Measurements from ENCODE around the gene CERT1.
A peak's percentile ranks its signal among the peaks of the same experiment; 100 is the strongest.

The CERT1 gene

DNA sequence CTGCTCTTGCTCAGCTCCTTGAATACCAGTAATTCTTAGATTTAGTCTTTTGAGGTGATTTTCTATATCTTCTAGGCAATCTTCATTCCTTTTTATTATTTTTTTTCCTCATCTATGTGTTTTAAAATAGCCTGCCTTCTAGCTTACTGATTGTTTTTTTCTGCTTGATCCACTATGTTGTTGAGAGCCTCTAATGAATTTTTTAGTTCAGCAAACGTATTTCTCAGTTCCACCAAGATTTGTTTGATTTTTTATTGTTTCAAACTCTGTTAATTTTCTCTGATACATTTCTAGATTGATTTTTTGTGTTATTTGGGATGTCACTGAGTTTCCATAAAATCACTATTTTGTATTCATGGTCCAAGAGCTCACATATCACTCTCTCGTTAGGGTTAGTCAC is 9.8 kb upstream of the CERT1 start:
- TF ChIP-seq POLR2AphosphoS5 (IDR thresholded peaks at IDR 0.05; ENCODE audit: borderline replicate concordance, low read depth, low read length): no peak
- TF ChIP-seq FOXP2 (optimal IDR thresholded peaks at IDR 0.05; ENCODE audit: control extremely low read depth, extremely low read length, insufficient read depth): no peak
- TF ChIP-seq EZH2 (IDR thresholded peaks at IDR 0.05): no peak

DNA sequence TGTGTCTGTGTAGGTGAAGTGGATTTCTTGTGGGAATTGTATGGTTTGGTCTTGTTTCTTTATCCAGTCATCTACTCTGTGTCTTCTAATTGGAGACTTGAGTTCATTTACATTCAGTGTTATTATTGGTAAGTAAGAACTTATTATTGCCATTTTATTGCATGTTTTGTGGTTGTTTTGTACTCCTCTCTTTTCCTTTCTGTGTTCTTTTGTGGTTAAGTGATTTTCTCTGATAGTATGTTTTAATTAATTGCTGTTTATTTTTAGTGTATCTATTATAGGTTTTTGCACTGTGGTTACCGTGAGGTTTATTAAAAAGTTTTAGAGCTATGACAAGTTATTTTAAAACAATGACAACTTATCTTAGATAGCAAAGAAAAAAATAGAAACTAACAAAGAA is 8.3 kb upstream of the CERT1 start:
- Histone ChIP-seq H3K4me3 (no peak overlapping the region), H3K27ac (no peak overlapping the region), H3K36me3 (ENCODE audit: insufficient read depth, low read length) (peaks cover 39% of the 10 kb centered on the region), H3K9ac (ENCODE audit: insufficient read length) (no peak overlapping the region), H3K9me3 (ENCODE audit: low read depth, low read length) (peaks cover 13% of the 10 kb centered on the region)
- no peak for DNase-seq (ENCODE audit: low read depth, low spot score)
- no peak for TF ChIP-seq POLR2AphosphoS5 (IDR thresholded peaks at IDR 0.05; ENCODE audit: borderline replicate concordance, low read depth, low read length)
- TF ChIP-seq FOXP2 (optimal IDR thresholded peaks at IDR 0.05; ENCODE audit: control extremely low read depth, extremely low read length, insufficient read depth): no peak
- no peak for TF ChIP-seq EZH2 (IDR thresholded peaks at IDR 0.05)

More for the DNA sequence above, 9.8 kb upstream of the CERT1 start:
- Histone ChIP-seq H3K4me3 (no peak overlapping the region), H3K9ac (ENCODE audit: insufficient read length) (no peak overlapping the region), H3K9me3 (ENCODE audit: low read depth, low read length) (peaks cover 13% of the 10 kb centered on the region), H3K36me3 (ENCODE audit: insufficient read depth, low read length) (peaks cover 28% of the 10 kb centered on the region), H3K27ac (no peak overlapping the region)
- no peak for DNase-seq (ENCODE audit: low read depth, low spot score)

DNA sequence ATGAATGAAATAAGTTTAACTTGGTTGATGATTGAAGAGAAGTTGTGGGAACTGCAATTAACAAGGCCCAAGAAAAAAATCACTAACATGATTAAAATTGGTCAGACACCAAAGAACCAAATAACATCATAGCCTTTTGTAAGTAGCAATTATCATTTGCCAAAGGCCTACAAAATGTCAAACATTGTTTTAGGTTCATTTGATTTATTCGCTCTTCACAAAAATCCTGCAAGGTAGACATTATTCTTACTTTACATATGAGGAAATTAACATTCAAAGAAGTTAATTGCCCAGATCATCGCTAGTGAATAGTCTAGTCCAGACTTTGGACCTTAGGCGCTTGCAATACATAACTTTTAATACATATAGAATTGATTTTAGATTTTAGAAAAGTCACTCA is 2.9 kb upstream of the CERT1 start:
- H3K9me3 ChIP-seq (ENCODE audit: low read depth, low read length): no peaks in the 10 kb centered on the region
- no peak overlapping the region for H3K27ac ChIP-seq
- no peak for DNase-seq (ENCODE audit: low read depth, low spot score)
- peaks cover 17% of the 10 kb centered on the region for H3K36me3 ChIP-seq (ENCODE audit: insufficient read depth, low read length)
- TF ChIP-seq POLR2AphosphoS5 (IDR thresholded peaks at IDR 0.05; ENCODE audit: borderline replicate concordance, low read depth, low read length) (no peak), EZH2 (IDR thresholded peaks at IDR 0.05) (no peak)
- no peak overlapping the region for H3K9ac ChIP-seq (ENCODE audit: insufficient read length)
- 0 out of 2 replicates have a peak overlapping the region, but pooled peaks have one; percentile 98 for H3K4me3 ChIP-seq

- Histone ChIP-seq H3K9me3 (ENCODE audit: low read depth, low read length) (no peaks in the 10 kb centered on the region), H3K4me3 (peak overlapping the region; percentile 98), H3K27ac (no peak overlapping the region), H3K36me3 (ENCODE audit: insufficient read depth, low read length) (peaks cover 15% of the 10 kb centered on the region), H3K9ac (ENCODE audit: insufficient read length) (peak overlapping the region; percentile 20)
- DNase-seq (ENCODE audit: low read depth, low spot score): no peak
- TF ChIP-seq FOXP2 (optimal IDR thresholded peaks at IDR 0.05; ENCODE audit: control extremely low read depth, extremely low read length, insufficient read depth): no peak
Observed at GRCh38 chr5:75513841-75514240, 2.4 kb upstream of the CERT1 start.

DNA sequence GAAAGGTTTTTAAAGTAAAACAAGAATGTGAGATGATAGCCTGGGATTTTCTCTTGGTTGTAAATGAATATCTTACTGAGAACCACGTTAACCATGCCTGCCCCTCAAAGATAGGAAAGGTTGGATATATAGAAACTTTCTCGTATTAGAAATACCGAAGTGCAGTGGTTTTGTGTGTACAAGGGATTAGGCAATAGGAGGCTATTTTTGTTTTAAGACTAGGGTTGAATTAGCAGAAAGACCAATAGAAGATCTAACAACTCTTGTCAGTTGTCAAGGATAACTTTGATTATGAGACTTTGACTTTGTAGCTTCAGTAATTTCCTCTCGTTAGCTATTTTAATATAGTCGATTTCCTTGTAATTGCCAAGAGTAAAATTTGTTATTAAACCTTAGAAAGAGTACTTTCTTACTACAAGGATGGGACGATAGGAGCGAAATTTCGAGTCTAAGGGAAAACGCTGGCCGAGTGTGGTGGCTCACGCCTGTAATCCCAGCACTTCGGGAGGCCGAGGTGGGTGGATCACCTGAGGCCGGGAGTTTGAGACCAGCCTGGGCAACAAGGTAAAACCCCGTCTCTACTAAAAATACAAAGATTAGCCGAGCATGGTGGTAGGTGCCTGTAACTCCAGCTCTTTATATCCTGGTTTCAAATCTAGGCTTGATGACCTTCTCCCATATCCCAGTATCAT is 1.1 kb upstream of the CERT1 start:
- H3K9me3 ChIP-seq (ENCODE audit: low read depth, low read length): no peaks in the 10 kb centered on the region
- peak overlapping the region; percentile 95 for H3K9ac ChIP-seq (ENCODE audit: insufficient read length)
- peaks cover 14% of the 10 kb centered on the region for H3K36me3 ChIP-seq (ENCODE audit: insufficient read depth, low read length)
- peak overlapping the region; percentile 98 for H3K4me3 ChIP-seq
- TF ChIP-seq FOXP2 (optimal IDR thresholded peaks at IDR 0.05; ENCODE audit: control extremely low read depth, extremely low read length, insufficient read depth) (no peak), EZH2 (IDR thresholded peaks at IDR 0.05) (no peak), POLR2AphosphoS5 (IDR thresholded peaks at IDR 0.05; ENCODE audit: borderline replicate concordance, low read depth, low read length) (no peak)
- no peak for DNase-seq (ENCODE audit: low read depth, low spot score)
- peak overlapping the region; percentile 74 for H3K27ac ChIP-seq

DNA sequence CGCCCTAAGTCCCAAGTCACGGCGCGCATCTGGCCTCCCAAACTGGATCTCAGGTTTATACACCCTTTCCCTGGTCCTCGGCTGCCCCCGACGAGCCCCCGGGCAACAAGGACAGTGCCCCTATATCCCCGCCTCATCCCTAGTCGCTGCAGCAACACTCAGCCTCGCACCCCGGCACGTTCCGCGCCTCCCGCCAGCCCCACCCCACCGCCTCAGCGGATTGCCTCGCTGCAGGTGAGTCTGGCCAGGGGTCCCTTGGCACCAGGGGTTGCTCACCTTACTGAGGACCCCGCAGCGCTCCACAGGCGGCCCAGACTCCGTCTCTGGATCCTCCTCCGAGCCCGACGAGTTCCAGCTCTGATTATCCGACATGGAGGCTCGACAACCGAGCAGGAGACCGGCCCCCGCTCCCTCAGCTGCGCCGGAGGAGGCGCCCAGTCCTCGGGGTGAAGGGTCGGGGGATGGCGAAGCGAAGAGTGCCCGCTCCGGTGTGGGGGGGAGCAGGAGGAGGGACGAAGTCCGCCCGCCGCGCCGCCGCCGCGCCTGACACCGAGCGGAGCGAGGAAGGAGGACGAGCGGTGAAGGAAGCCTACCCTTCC is 494 bp downstream of the CERT1 start:
- Histone ChIP-seq H3K36me3 (ENCODE audit: insufficient read depth, low read length) (peaks cover 11% of the 10 kb centered on the region), H3K4me3 (peak overlapping the region; percentile 98), H3K27ac (peak overlapping the region; percentile 43; the same call in 1 of the 2 replicates), H3K9ac (ENCODE audit: insufficient read length) (peak overlapping the region; percentile 87), H3K9me3 (ENCODE audit: low read depth, low read length) (no peaks in the 10 kb centered on the region)
- TF ChIP-seq EZH2 (IDR thresholded peaks at IDR 0.05) (no peak), FOXP2 (optimal IDR thresholded peaks at IDR 0.05; ENCODE audit: control extremely low read depth, extremely low read length, insufficient read depth) (no peak), POLR2AphosphoS5 (IDR thresholded peaks at IDR 0.05; ENCODE audit: borderline replicate concordance, low read depth, low read length) (no peak)
- DNase-seq (ENCODE audit: low read depth, low spot score): no peak

DNA sequence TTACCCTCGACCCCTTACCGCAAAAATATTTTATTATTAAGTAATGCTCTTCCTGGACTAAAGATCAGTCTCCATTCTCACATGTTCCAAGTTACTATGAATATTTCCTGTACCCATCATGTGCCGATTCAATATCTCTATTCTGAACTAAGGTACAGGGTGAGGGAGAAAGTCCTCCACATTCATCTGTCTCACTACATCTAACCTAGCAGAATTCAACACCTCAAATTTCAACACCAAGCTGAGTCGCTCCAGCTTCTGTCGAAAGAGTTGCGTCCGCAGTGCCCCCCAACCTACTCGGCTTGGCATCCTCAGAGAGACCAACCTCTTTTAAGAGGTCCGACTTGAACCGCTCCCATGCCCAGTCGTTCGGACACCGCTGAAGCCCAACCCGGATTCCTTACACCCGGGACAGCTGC is 1.0 kb downstream of the CERT1 start:
- Histone ChIP-seq H3K27ac (no peak overlapping the region), H3K9me3 (ENCODE audit: low read depth, low read length) (no peaks in the 10 kb centered on the region), H3K4me3 (peak overlapping the region; percentile 98), H3K36me3 (ENCODE audit: insufficient read depth, low read length) (peaks cover 8% of the 10 kb centered on the region), H3K9ac (ENCODE audit: insufficient read length) (peak overlapping the region; percentile 87)
- TF ChIP-seq POLR2AphosphoS5 (IDR thresholded peaks at IDR 0.05; ENCODE audit: borderline replicate concordance, low read depth, low read length): no peak
- TF ChIP-seq FOXP2 (optimal IDR thresholded peaks at IDR 0.05; ENCODE audit: control extremely low read depth, extremely low read length, insufficient read depth): no peak
- TF ChIP-seq EZH2 (IDR thresholded peaks at IDR 0.05): no peak
- no peak for DNase-seq (ENCODE audit: low read depth, low spot score)

GRCh38 chr5:75509956-75510355 is 1.5 kb downstream of the CERT1 start:
- Histone ChIP-seq H3K4me3 (peak overlapping the region; percentile 98), H3K9me3 (ENCODE audit: low read depth, low read length) (no peaks in the 10 kb centered on the region), H3K9ac (ENCODE audit: insufficient read length) (peak overlapping the region; percentile 87), H3K36me3 (ENCODE audit: insufficient read depth, low read length) (peaks cover 5% of the 10 kb centered on the region; the same call in 1 of the 2 replicates), H3K27ac (no peak overlapping the region)
- DNase-seq (ENCODE audit: low read depth, low spot score): no peak
- TF ChIP-seq POLR2AphosphoS5 (IDR thresholded peaks at IDR 0.05; ENCODE audit: borderline replicate concordance, low read depth, low read length) (no peak), FOXP2 (optimal IDR thresholded peaks at IDR 0.05; ENCODE audit: control extremely low read depth, extremely low read length, insufficient read depth) (no peak), EZH2 (IDR thresholded peaks at IDR 0.05) (no peak)
